OCI-LY7 (cell line): ENCODE data around the gene KRTAP10-10.

Experiments
- EZH2phosphoT487 ChIP-seq: fragments of 200-600 bp; sonication (generic); IDR thresholded peaks from 2 replicates; pipeline ENCODE4 v1.6.1; 2018; ENCODE audit warnings: low read depth, borderline replicate concordance, mild to moderate bottlenecking, mixed run types, antibody characterized with exemption, low read length, moderate library complexity, mixed read lengths
- TF ChIP-seq, protein P1 (sequence below): fragments of 200-600 bp; sonication (generic); conservative IDR thresholded peaks from 2 replicates; pipeline ENCODE4 v1.5.1; 2014; ENCODE audit warnings: mild to moderate bottlenecking, antibody characterized with exemption, low read length, moderate library complexity, mixed read lengths

DNA sequence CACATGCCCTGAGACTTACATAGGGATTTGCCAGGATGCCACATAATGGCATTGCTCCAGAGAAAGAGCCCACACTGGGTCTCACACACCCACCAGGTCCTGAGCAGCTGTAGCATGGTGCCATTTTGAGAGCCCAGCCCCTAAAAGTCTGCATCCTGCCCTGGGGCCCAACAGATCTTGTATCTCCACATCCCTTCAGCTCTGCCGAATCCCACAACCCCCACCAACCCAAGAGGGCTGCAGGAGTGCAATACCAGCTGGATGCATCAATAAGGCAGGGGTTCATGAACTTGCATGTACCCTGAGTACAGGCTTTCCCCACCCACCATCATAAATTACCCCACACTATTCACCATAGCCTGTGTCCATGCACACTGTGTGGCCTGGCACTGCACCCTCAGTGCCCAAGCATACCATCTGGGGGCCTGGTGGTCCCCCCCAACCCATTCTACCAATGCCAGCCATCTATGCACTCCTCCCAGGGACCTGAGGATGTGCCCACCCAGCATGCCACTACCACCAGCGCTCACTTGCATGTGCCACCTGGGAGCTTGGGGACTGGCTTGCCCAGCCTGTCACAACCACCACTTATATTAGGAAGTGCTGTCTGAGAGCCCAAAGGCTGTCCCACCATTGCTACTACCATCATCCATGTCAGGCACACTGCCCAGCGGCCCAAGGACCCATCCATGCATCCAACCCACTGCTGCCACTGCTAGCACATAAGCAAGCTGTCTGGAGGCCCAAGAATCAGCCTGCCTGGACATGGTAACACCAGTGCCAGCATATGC, 33.7 kb downstream of the KRTAP10-10 start:
- TF ChIP-seq, protein P1, sequence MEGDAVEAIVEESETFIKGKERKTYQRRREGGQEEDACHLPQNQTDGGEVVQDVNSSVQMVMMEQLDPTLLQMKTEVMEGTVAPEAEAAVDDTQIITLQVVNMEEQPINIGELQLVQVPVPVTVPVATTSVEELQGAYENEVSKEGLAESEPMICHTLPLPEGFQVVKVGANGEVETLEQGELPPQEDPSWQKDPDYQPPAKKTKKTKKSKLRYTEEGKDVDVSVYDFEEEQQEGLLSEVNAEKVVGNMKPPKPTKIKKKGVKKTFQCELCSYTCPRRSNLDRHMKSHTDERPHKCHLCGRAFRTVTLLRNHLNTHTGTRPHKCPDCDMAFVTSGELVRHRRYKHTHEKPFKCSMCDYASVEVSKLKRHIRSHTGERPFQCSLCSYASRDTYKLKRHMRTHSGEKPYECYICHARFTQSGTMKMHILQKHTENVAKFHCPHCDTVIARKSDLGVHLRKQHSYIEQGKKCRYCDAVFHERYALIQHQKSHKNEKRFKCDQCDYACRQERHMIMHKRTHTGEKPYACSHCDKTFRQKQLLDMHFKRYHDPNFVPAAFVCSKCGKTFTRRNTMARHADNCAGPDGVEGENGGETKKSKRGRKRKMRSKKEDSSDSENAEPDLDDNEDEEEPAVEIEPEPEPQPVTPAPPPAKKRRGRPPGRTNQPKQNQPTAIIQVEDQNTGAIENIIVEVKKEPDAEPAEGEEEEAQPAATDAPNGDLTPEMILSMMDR, result no peak
- no peak for TF ChIP-seq EZH2phosphoT487
